DOHH2 (cell line): ENCODE results near the gene ADGRA3.

ENCODE experiments used
- H3F3A ChIP-seq: fragments of 200-600 bp; sonication (generic), shearing (Covaris generic); 2 replicates; pipeline ENCODE4 v1.6.0; 2016; ENCODE audit warnings: antibody characterized with exemption, mild to moderate bottlenecking; ENCODE audit not compliant: control insufficient read depth, insufficient read depth
- H3K27ac ChIP-seq: fragments of 200-600 bp; sonication (generic); 2 replicates; pipeline ENCODE4 v1.5.1; 2014; ENCODE audit warnings: low read depth, mild to moderate bottlenecking, low read length, moderate library complexity
- H3K27me3 ChIP-seq: fragments of 200-600 bp; sonication (generic); 2 replicates; pipeline ENCODE4 v1.6.1; 2014; ENCODE audit warnings: mild to moderate bottlenecking, low read length, mixed read lengths; ENCODE audit not compliant: control insufficient read depth
- H3K36me3 ChIP-seq: fragments of 200-600 bp; sonication (generic); 2 replicates; pipeline ENCODE4 v1.6.1; 2014; ENCODE audit warnings: mild to moderate bottlenecking, low read length, moderate library complexity, mixed read lengths; ENCODE audit not compliant: control insufficient read depth
- H3K4me1 ChIP-seq: fragments of 200-600 bp; sonication (generic); 2 replicates; pipeline ENCODE4 v1.6.1; 2014; ENCODE audit warnings: mild to moderate bottlenecking, low read length, mixed read lengths; ENCODE audit not compliant: control insufficient read depth
- H3K4me2 ChIP-seq: fragments of 200-600 bp; sonication (generic); 2 replicates; pipeline ENCODE4 v1.6.0; 2014; ENCODE audit warnings: mild to moderate bottlenecking, low read length, moderate library complexity
- H3K4me3 ChIP-seq: fragments of 200-600 bp; sonication (generic); 2 replicates; pipeline ENCODE4 v1.5.1; 2014; ENCODE audit warnings: mild to moderate bottlenecking, low read length, mixed read lengths
- H3K79me2 ChIP-seq: fragments of 200-600 bp; sonication (generic); 2 replicates; pipeline ENCODE4 v1.6.1; 2014; ENCODE audit warnings: mild to moderate bottlenecking, low read length, mixed read lengths; ENCODE audit not compliant: control insufficient read depth
- H3K9me2 ChIP-seq: fragments of 200-600 bp; sonication (generic); replicated peaks from 2 replicates; pipeline ENCODE4 v1.6.1; 2014; ENCODE audit warnings: mild to moderate bottlenecking, low read length, mixed read lengths; ENCODE audit not compliant: control insufficient read depth
- H3K9me3 ChIP-seq: fragments of 200-600 bp; sonication (generic); 2 replicates; pipeline ENCODE4 v1.6.1; 2014; ENCODE audit warnings: antibody characterized with exemption, low read length, mixed read lengths; ENCODE audit not compliant: control insufficient read depth, insufficient read depth
- H4K20me1 ChIP-seq: fragments of 200-600 bp; sonication (generic); 2 replicates; pipeline ENCODE4 v1.6.0; 2014; ENCODE audit warnings: low read depth, mild to moderate bottlenecking, antibody characterized with exemption, low read length, moderate library complexity; ENCODE audit not compliant: control insufficient read depth, insufficient read depth
- CTCF ChIP-seq: fragments of 200-600 bp; sonication (generic); IDR thresholded peaks from one replicate; pipeline ENCODE4 v1.5.1; 2014; ENCODE audit warnings: antibody characterized with exemption, mild to moderate bottlenecking, low read depth, low read length; ENCODE audit not compliant: poor library complexity, severe bottlenecking
- EZH2phosphoT487 ChIP-seq: fragments of 200-600 bp; sonication (generic); IDR thresholded peaks from 2 replicates; pipeline ENCODE4 v1.6.1; 2017; ENCODE audit warnings: borderline replicate concordance, mild to moderate bottlenecking, antibody characterized with exemption, low read length, moderate library complexity, mixed read lengths

The ADGRA3 gene

GRCh38 chr4:22363036-22363435 lies 152.8 kb downstream of the ADGRA3 start:
- no peaks in the 10 kb centered on the region for H3F3A ChIP-seq
- no peaks in the 10 kb centered on the region for H3K9me3 ChIP-seq
- H3K27ac ChIP-seq = no peak overlapping the region
- no peaks in the 10 kb centered on the region for H3K9me2 ChIP-seq
- H3K4me1 ChIP-seq = no peaks in the 10 kb centered on the region
- TF ChIP-seq EZH2phosphoT487 = no peak
- no peak for TF ChIP-seq CTCF
- no peaks in the 10 kb centered on the region for H3K27me3 ChIP-seq
- H3K4me3 ChIP-seq = no peak overlapping the region
- H3K4me2 ChIP-seq = no peak overlapping the region
- H4K20me1 ChIP-seq = no peaks in the 10 kb centered on the region
- no peaks in the 10 kb centered on the region for H3K79me2 ChIP-seq
- H3K36me3 ChIP-seq = no peaks in the 10 kb centered on the region

- H3K79me2 ChIP-seq = no peaks in the 10 kb centered on the region
- H3K4me1 ChIP-seq = no peaks in the 10 kb centered on the region
- H3K36me3 ChIP-seq = no peaks in the 10 kb centered on the region
- no peak overlapping the region for H3K4me3 ChIP-seq
- H3K27me3 ChIP-seq = no peaks in the 10 kb centered on the region
- no peaks in the 10 kb centered on the region for H4K20me1 ChIP-seq
- TF ChIP-seq CTCF (no peak), EZH2phosphoT487 (no peak)
- no peaks in the 10 kb centered on the region for H3K9me2 ChIP-seq
- H3K4me2 ChIP-seq = no peak overlapping the region
- H3F3A ChIP-seq = no peaks in the 10 kb centered on the region
- H3K27ac ChIP-seq = no peak overlapping the region
- H3K9me3 ChIP-seq = no peaks in the 10 kb centered on the region; the same call in 1 of the 2 replicates
Observed at GRCh38 chr4:22356987-22357596, 158.8 kb downstream of the ADGRA3 start.

- Histone ChIP-seq H3K79me2 (no peaks in the 10 kb centered on the region), H3K4me2 (no peak overlapping the region), H3F3A (no peaks in the 10 kb centered on the region), H3K36me3 (no peaks in the 10 kb centered on the region), H4K20me1 (no peaks in the 10 kb centered on the region), H3K27ac (no peak overlapping the region), H3K9me3 (no peaks in the 10 kb centered on the region), H3K4me1 (no peaks in the 10 kb centered on the region), H3K27me3 (no peaks in the 10 kb centered on the region), H3K4me3 (no peak overlapping the region), H3K9me2 (no peaks in the 10 kb centered on the region)
- TF ChIP-seq EZH2phosphoT487 (no peak), CTCF (no peak)
Observed at GRCh38 chr4:22348410-22348809, 167.5 kb downstream of the ADGRA3 start.
